GM18870 (cell line): ENCODE results near the gene MOV10.
"Not testable (repeated sequence)": the region's sequence is repeated elsewhere in the genome, so short reads cannot be mapped to it uniquely, and the experiment has no call there.

Experiments
- ATAC-seq: cut with Tn5 transposase; IDR thresholded peaks from one replicate; pipeline ENCODE4 v1.9.1; 2021; ENCODE audit warnings: moderate library complexity; ENCODE audit not compliant: unreplicated experiment

Gene MOV10

GRCh38 chr1:112674440-112674985 lies at the start of gene MOV10:
Gene MOV10, plus strand, starts transcription at chr1:112674659. Its CDS starts 254 bp downstream, at chr1:112674913.
- no peak for ATAC-seq

GRCh38 chr1:112625696-112626095 lies 48.8 kb upstream of the MOV10 start:
- no peak for ATAC-seq

- no peak for ATAC-seq
Observed at GRCh38 chr1:112626193-112626592, 48.3 kb upstream of the MOV10 start.

GRCh38 chr1:112626887-112627286 lies 47.6 kb upstream of the MOV10 start:
- ATAC-seq, result no peak

GRCh38 chr1:112628516-112628915 lies 45.9 kb upstream of the MOV10 start:
- no peak for ATAC-seq

- no peak for ATAC-seq
Observed at GRCh38 chr1:112629256-112629655, 45.2 kb upstream of the MOV10 start.

GRCh38 chr1:112633628-112634027 lies 40.8 kb upstream of the MOV10 start:
- no peak for ATAC-seq

- no peak for ATAC-seq
Observed at GRCh38 chr1:112634367-112634766, 40.1 kb upstream of the MOV10 start.

- no peak for ATAC-seq
Observed at GRCh38 chr1:112636056-112636455, 38.4 kb upstream of the MOV10 start.

- no peak for ATAC-seq
Observed at GRCh38 chr1:112636597-112637253, 37.7 kb upstream of the MOV10 start.

GRCh38 chr1:112637254-112638109 lies 37.0 kb upstream of the MOV10 start:
- no peak for ATAC-seq

GRCh38 chr1:112638110-112638428 lies 36.4 kb upstream of the MOV10 start:
- no peak for ATAC-seq

- not testable (repeated sequence) for ATAC-seq
Observed at GRCh38 chr1:112640437-112640836, 34.0 kb upstream of the MOV10 start.

GRCh38 chr1:112643080-112643479 lies 31.4 kb upstream of the MOV10 start:
- ATAC-seq, result no peak

GRCh38 chr1:112646225-112646624 lies 28.2 kb upstream of the MOV10 start:
- ATAC-seq, result no peak

GRCh38 chr1:112651205-112651604 lies 23.3 kb upstream of the MOV10 start:
- ATAC-seq, result no peak

GRCh38 chr1:112665857-112666256 lies 8.6 kb upstream of the MOV10 start:
- ATAC-seq, result no peak

- no peak for ATAC-seq
Observed at GRCh38 chr1:112666946-112667345, 7.5 kb upstream of the MOV10 start.

GRCh38 chr1:112672009-112672408 lies 2.5 kb upstream of the MOV10 start:
- no peak for ATAC-seq

- ATAC-seq, result no peak
Observed at GRCh38 chr1:112672842-112673241, 1.6 kb upstream of the MOV10 start.

- ATAC-seq, result no peak
Observed at GRCh38 chr1:112673592-112674439, 643 bp upstream of the MOV10 start.
